ENCODE results near the gene CMSS1. TPM values are rescaled to one million over a fixed set of nuclear protein-coding genes. Genes with fewer than 3 reads are reported as not detected.

CMSS1 gene
- total and polyA plus RNA-seq, 2 donors (not counting 1 experiment from before 2014, with no cell fraction given): 7.3 to 22.8 TPM

DNA sequence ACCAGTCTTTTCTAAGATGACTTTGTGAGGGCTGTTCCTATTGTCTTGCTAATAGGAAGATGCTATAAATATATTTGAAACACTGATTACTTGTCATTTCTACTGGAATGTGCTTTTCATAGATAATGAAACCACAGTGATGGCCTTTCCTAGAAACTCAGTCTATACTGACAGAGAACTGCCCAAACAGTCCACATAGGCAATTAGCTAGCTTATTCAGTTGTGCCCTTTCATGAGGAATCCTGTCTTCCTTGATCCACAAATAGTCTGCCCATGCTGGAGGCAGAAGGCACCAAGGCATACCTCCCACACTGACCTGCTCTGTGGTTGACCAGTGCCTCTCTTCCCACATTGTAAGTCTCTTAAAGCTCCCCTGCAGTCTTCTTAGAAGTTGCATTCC lies 135.9 kb downstream of the CMSS1 start:
- Mint-ChIP-seq H3K4me3 (no peak overlapping the region), H3K27ac (no peak overlapping the region), H3K27me3 (no peaks in the 10 kb centered on the region), H3K4me1 (peaks cover 22% of the 10 kb centered on the region), H3K9me3 (ENCODE audit: insufficient read depth) (no peaks in the 10 kb centered on the region)
- CTCF ChIA-PET: no interaction called here
- Histone ChIP-seq H3K36me3 (replicated peaks in 1 of 2; ENCODE audit: control extremely low read depth in 1 of 2, control insufficient read depth in 1 of 2, extremely low read depth in 1 of 2, insufficient read depth in 2 of 2, low read length in 1 of 2) (no peaks in the 10 kb centered on the region), H3K27me3 (replicated peaks in 1 of 4; ENCODE audit: control extremely low read depth in 1 of 4, control insufficient read depth in 3 of 4, insufficient read depth in 4 of 4, low read length in 3 of 4) (no peaks in the 10 kb centered on the region), H3K4me3 (ENCODE audit: control extremely low read depth in 1 of 5, extremely low read depth in 1 of 5, insufficient read depth in 1 of 5, low read depth in 2 of 5, low read length in 4 of 5) (no peak overlapping the region), H3K4me2 (replicated peaks; ENCODE audit: low read depth, low read length, poor library complexity, severe bottlenecking) (no peak overlapping the region), H3K9me3 (ENCODE audit: control extremely low read depth in 1 of 3, control insufficient read depth in 2 of 3, insufficient read depth in 1 of 3, low read length in 2 of 3) (no peaks in the 10 kb centered on the region), H3K79me2 (ENCODE audit: control insufficient read depth, insufficient read depth, low read length) (no peaks in the 10 kb centered on the region), H2AFZ (ENCODE audit: insufficient read depth, low read depth, low read length, poor library complexity, severe bottlenecking) (no peak overlapping the region), H3K27ac (ENCODE audit: low read length in 2 of 2) (no peak overlapping the region), H3K4me1 (ENCODE audit: control insufficient read depth in 2 of 2, insufficient read depth in 2 of 2, low read length in 2 of 2) (no peaks in the 10 kb centered on the region), H4K20me1 (ENCODE audit: control insufficient read depth, insufficient read depth, low read length, poor library complexity, severe bottlenecking) (no peaks in the 10 kb centered on the region), H3K9ac (ENCODE audit: low read length) (no peak overlapping the region)
- POLR2A ChIA-PET: no interaction called here
- no peak for DNase-seq
- TF ChIP-seq, protein P1, sequence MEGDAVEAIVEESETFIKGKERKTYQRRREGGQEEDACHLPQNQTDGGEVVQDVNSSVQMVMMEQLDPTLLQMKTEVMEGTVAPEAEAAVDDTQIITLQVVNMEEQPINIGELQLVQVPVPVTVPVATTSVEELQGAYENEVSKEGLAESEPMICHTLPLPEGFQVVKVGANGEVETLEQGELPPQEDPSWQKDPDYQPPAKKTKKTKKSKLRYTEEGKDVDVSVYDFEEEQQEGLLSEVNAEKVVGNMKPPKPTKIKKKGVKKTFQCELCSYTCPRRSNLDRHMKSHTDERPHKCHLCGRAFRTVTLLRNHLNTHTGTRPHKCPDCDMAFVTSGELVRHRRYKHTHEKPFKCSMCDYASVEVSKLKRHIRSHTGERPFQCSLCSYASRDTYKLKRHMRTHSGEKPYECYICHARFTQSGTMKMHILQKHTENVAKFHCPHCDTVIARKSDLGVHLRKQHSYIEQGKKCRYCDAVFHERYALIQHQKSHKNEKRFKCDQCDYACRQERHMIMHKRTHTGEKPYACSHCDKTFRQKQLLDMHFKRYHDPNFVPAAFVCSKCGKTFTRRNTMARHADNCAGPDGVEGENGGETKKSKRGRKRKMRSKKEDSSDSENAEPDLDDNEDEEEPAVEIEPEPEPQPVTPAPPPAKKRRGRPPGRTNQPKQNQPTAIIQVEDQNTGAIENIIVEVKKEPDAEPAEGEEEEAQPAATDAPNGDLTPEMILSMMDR (IDR thresholded peaks at IDR 0.05): no peak
- TF ChIP-seq EZH2 (IDR thresholded peaks at IDR 0.05; ENCODE audit: borderline replicate concordance, insufficient read depth, low read depth, low read length, poor library complexity, severe bottlenecking): no peak
- intact Hi-C loops (cut with micrococcal nuclease): no loop called here
- ATAC-seq (ENCODE audit: low read depth): no peak

DNA sequence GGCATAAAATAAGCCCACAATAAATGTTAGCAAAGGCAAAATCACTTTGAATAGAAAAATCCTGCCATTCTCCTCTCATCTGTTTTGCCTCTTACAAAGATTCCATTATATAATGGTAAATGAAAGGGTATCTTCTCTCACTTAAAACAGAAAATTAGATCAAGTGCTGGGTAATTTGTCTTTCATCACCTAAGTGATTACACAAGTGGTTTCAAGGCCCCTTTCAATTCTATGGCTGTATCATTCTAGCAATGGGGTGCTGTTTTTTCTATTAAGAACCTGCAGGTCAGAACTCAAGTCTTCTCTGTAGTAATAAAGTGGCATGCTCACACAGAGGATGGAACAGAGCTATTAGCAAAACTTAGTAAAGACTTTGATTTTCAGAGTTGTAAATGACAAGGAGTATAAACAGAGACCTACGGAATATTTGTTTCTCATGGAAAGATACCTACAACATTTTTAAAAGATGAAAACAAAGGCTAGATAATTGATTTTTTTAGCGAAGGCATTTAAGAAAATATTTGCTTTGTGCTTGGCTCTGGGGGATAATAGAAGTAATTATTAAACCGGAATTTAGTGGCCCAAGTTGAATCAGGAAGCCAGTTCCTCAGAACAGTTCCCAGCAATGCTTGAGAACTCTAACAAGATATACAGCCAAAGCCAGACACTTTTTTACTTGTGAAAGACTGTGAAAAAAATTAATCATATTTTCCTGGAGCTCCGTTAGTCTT lies 137.4 kb downstream of the CMSS1 start:
- Mint-ChIP-seq H3K4me3 (no peak overlapping the region), H3K9me3 (ENCODE audit: insufficient read depth) (no peaks in the 10 kb centered on the region), H3K27me3 (no peaks in the 10 kb centered on the region), H3K4me1 (peaks cover 24% of the 10 kb centered on the region), H3K27ac (no peak overlapping the region)
- H3K79me2 ChIP-seq (ENCODE audit: control insufficient read depth, insufficient read depth, low read length): no peaks in the 10 kb centered on the region
- H2AFZ ChIP-seq (ENCODE audit: insufficient read depth, low read depth, low read length, poor library complexity, severe bottlenecking): no peak overlapping the region
- no CpG with 5 or more reads among the region's 4 CpGs for WGBS (ENCODE audit: insufficient coverage)
- no peaks in the 10 kb centered on the region for H3K9me3 ChIP-seq (ENCODE audit: control extremely low read depth in 1 of 3, control insufficient read depth in 2 of 3, insufficient read depth in 1 of 3, low read length in 2 of 3)
- no peaks in the 10 kb centered on the region for H3K27me3 ChIP-seq (replicated peaks in 1 of 4; ENCODE audit: control extremely low read depth in 1 of 4, control insufficient read depth in 3 of 4, insufficient read depth in 4 of 4, low read length in 3 of 4)
- DNase-seq (no peak), ATAC-seq (ENCODE audit: low read depth) (no peak)
- CTCF ChIA-PET: no interaction called here
- no peak overlapping the region for H3K9ac ChIP-seq (ENCODE audit: low read length)
- H3K4me1 ChIP-seq (ENCODE audit: control insufficient read depth in 2 of 2, insufficient read depth in 2 of 2, low read length in 2 of 2): no peaks in the 10 kb centered on the region
- TF ChIP-seq, protein P1 (IDR thresholded peaks at IDR 0.05): no peak
- no peak for TF ChIP-seq EZH2 (IDR thresholded peaks at IDR 0.05; ENCODE audit: borderline replicate concordance, insufficient read depth, low read depth, low read length, poor library complexity, severe bottlenecking)
- intact Hi-C loops (cut with micrococcal nuclease): no loop called here
- POLR2A ChIA-PET: no interaction called here
- no peaks in the 10 kb centered on the region for H3K36me3 ChIP-seq (replicated peaks in 1 of 2; ENCODE audit: control extremely low read depth in 1 of 2, control insufficient read depth in 1 of 2, extremely low read depth in 1 of 2, insufficient read depth in 2 of 2, low read length in 1 of 2)
- no peak overlapping the region for H3K4me3 ChIP-seq (ENCODE audit: control extremely low read depth in 1 of 5, extremely low read depth in 1 of 5, insufficient read depth in 1 of 5, low read depth in 2 of 5, low read length in 4 of 5)
- no peak overlapping the region for H3K4me2 ChIP-seq (replicated peaks; ENCODE audit: low read depth, low read length, poor library complexity, severe bottlenecking)
- no peak overlapping the region for H3K27ac ChIP-seq (ENCODE audit: low read length in 2 of 2)
- no peaks in the 10 kb centered on the region for H4K20me1 ChIP-seq (ENCODE audit: control insufficient read depth, insufficient read depth, low read length, poor library complexity, severe bottlenecking)

All from B cell (primary cell).